ENCODE measurements around the gene CRB1. TPM values are rescaled to one million over a fixed set of nuclear protein-coding genes. Genes with fewer than 3 reads are reported as not detected.

CRB1 gene
- total RNA-seq, 1 donor from 2014 or later, result not detected

- Histone ChIP-seq H3K27ac (no peak overlapping the region), H3K36me3 (no peaks in the 10 kb centered on the region), H3K4me1 (no peaks in the 10 kb centered on the region), H3K9me3 (no peaks in the 10 kb centered on the region), H3K27me3 (no peaks in the 10 kb centered on the region), H3K4me3 (no peak overlapping the region)
- intact Hi-C loops (cut with DNase I), result no loop called here
- TF ChIP-seq CTCF (IDR thresholded peaks at IDR 0.05), result no peak
- no peak for DNase-seq (ENCODE audit: low spot score in 2 of 2)
Measured at GRCh38 chr1:197351821-197352440, 83.9 kb downstream of the CRB1 start.

- no peak for DNase-seq (ENCODE audit: low spot score in 2 of 2)
- Histone ChIP-seq H3K4me1 (no peaks in the 10 kb centered on the region), H3K27me3 (no peaks in the 10 kb centered on the region), H3K4me3 (no peak overlapping the region), H3K36me3 (no peaks in the 10 kb centered on the region), H3K27ac (no peak overlapping the region), H3K9me3 (no peaks in the 10 kb centered on the region)
- intact Hi-C loops (cut with DNase I), result no loop called here
- no peak for TF ChIP-seq CTCF (IDR thresholded peaks at IDR 0.05)
Measured at GRCh38 chr1:197355248-197355995, 87.4 kb downstream of the CRB1 start.

GRCh38 chr1:197356723-197357533 lies 88.9 kb downstream of the CRB1 start:
- Histone ChIP-seq H3K27ac (no peak overlapping the region), H3K4me3 (no peak overlapping the region), H3K4me1 (no peaks in the 10 kb centered on the region), H3K9me3 (no peaks in the 10 kb centered on the region), H3K27me3 (no peaks in the 10 kb centered on the region), H3K36me3 (no peaks in the 10 kb centered on the region)
- DNase-seq (ENCODE audit: low spot score in 2 of 2), result no peak
- TF ChIP-seq CTCF (IDR thresholded peaks at IDR 0.05), result peak; percentile 24 to 55 (median 32)
- intact Hi-C loops (cut with DNase I), result loop anchor here (2.0 kb wide), 1 partner anchor 176 kb away; no protein-coding TSS in a partner anchor

GRCh38 chr1:197358959-197359358 lies 90.9 kb downstream of the CRB1 start:
- H3K27ac ChIP-seq, result no peak overlapping the region
- intact Hi-C loops (cut with DNase I), result no loop called here
- H3K27me3 ChIP-seq, result no peaks in the 10 kb centered on the region
- no peaks in the 10 kb centered on the region for H3K36me3 ChIP-seq
- no peaks in the 10 kb centered on the region for H3K4me1 ChIP-seq
- DNase-seq (ENCODE audit: low spot score in 2 of 2), result no peak
- no peak for TF ChIP-seq CTCF (IDR thresholded peaks at IDR 0.05)
- H3K4me3 ChIP-seq, result no peak overlapping the region
- no peaks in the 10 kb centered on the region for H3K9me3 ChIP-seq

GRCh38 chr1:197360068-197360467 lies 92.0 kb downstream of the CRB1 start:
- no peaks in the 10 kb centered on the region for H3K36me3 ChIP-seq
- no peaks in the 10 kb centered on the region for H3K4me1 ChIP-seq
- no peaks in the 10 kb centered on the region for H3K9me3 ChIP-seq
- TF ChIP-seq CTCF (IDR thresholded peaks at IDR 0.05), result no peak
- no peak for DNase-seq (ENCODE audit: low spot score in 2 of 2)
- no peaks in the 10 kb centered on the region for H3K27me3 ChIP-seq
- intact Hi-C loops (cut with DNase I), result no loop called here
- H3K27ac ChIP-seq, result no peak overlapping the region
- no peak overlapping the region for H3K4me3 ChIP-seq
